GM23248 (cell line): Measurements from ENCODE around the gene POLRMT.

ENCODE experiments used
- EZH2 ChIP-seq: fragments of 200-600 bp; sonication (generic); IDR thresholded peaks from 2 replicates; pipeline ENCODE4 v1.6.1; 2018; ENCODE audit warnings: antibody characterized with exemption, mild to moderate bottlenecking; ENCODE audit not compliant: insufficient read depth, poor library complexity, severe bottlenecking
- EZH2phosphoT487 ChIP-seq: fragments of 200-600 bp; sonication (generic); IDR thresholded peaks from 2 replicates; pipeline ENCODE4 v1.6.1; 2018; ENCODE audit warnings: antibody characterized with exemption, moderate library complexity, mild to moderate bottlenecking, low read depth; ENCODE audit not compliant: insufficient read depth

DNA sequence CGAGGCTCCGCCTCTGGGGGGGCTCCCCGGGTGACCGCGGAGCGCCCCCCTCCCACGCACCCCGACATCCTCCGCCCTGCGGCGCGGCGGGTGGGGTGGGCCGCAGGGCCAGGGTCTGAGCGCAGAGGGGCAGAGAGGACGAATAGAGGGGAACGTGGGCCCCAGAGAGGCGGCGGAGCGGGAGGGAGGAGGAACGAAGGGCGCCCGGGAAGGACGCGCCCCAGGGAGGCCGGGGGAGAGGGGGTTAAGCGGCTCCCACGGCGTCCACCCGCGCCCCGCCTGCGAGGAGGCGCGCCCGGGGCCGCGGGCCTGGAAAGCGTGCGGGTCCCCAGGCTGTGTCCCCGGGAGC, 42.6 kb downstream of the POLRMT start:
- TF ChIP-seq EZH2phosphoT487 (no peak), EZH2 (no peak)
